Breast epithelium (tissue), 3 donors: ENCODE measurements around the gene HIPK1.

Experiments
- POLR2A ChIP-seq: fragments of 450-650 bp; IDR thresholded peaks from one replicate; pipeline ENCODE4 v1.6.1; 2016; ENCODE audit warnings: antibody characterized with exemption, mild to moderate bottlenecking, moderate library complexity
- POLR2AphosphoS5 ChIP-seq, 3 donors: sonication (generic); formaldehyde crosslinking; IDR thresholded peaks; one replicate each; pipeline ENCODE4 v1.6.1; 2017; ENCODE audit warnings: antibody characterized with exemption in 3 of 3
- TF ChIP-seq, protein P1 (sequence below), 3 donors: fragments of 450-650 bp; IDR thresholded peaks; one replicate each; pipeline ENCODE4 v1.5.1; 2016 to 2017; ENCODE audit warnings: antibody characterized with exemption in 3 of 3, mild to moderate bottlenecking in 3 of 3, moderate library complexity in 3 of 3

GRCh38 chr1:113990530-113990929, 61.4 kb downstream of the HIPK1 start:
- TF ChIP-seq POLR2A (no peak), POLR2AphosphoS5 (IDR thresholded peaks at IDR 0.05) (no peak)
- TF ChIP-seq, protein P1, sequence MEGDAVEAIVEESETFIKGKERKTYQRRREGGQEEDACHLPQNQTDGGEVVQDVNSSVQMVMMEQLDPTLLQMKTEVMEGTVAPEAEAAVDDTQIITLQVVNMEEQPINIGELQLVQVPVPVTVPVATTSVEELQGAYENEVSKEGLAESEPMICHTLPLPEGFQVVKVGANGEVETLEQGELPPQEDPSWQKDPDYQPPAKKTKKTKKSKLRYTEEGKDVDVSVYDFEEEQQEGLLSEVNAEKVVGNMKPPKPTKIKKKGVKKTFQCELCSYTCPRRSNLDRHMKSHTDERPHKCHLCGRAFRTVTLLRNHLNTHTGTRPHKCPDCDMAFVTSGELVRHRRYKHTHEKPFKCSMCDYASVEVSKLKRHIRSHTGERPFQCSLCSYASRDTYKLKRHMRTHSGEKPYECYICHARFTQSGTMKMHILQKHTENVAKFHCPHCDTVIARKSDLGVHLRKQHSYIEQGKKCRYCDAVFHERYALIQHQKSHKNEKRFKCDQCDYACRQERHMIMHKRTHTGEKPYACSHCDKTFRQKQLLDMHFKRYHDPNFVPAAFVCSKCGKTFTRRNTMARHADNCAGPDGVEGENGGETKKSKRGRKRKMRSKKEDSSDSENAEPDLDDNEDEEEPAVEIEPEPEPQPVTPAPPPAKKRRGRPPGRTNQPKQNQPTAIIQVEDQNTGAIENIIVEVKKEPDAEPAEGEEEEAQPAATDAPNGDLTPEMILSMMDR (IDR thresholded peaks at IDR 0.05): no peak
